Breast epithelium (tissue), 3 donors: ENCODE data around the gene ALPK3.

ENCODE experiments used
- POLR2A ChIP-seq: fragments of 450-650 bp; IDR thresholded peaks from one replicate; pipeline ENCODE4 v1.6.1; 2016; ENCODE audit warnings: antibody characterized with exemption, mild to moderate bottlenecking, moderate library complexity
- TF ChIP-seq, protein P1 (sequence below), 3 donors: fragments of 450-650 bp; IDR thresholded peaks; one replicate each; pipeline ENCODE4 v1.5.1; 2016 to 2017; ENCODE audit warnings: antibody characterized with exemption in 3 of 3, mild to moderate bottlenecking in 3 of 3, moderate library complexity in 3 of 3

DNA sequence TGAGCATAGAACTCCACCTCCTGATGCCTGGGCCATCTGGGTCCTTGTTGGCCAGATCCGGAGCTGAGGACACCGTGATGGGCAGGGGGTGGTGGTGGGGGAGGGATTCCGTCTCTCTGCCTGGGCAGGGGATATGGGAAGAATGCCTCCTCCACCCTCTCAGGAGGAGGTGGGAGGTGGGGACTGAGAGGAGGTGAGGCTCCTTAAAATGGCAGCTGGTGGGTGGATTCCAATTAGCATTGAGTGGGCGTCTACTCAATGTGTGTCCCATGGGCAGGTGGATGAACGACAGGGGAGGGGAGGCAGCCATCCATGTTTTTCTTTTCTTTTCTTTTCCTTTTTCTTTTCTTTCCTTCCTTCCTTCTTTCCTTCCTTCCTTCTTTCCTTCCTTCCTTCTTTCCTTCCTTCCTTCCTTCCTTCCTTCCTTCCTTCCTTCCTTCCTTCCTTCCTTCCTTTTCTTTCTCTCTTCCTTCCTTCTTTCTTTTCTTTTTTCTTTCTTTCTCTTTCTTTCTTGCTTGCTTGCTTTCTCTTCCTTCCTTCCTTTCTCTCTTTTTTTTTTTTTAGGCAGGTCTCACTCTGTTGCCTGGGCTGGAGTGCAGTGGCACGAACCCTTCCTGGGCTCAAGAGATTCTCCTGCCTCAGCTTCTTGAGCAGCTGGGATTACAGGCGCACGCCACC is 72.3 kb downstream of the ALPK3 start:
- TF ChIP-seq, protein P1, sequence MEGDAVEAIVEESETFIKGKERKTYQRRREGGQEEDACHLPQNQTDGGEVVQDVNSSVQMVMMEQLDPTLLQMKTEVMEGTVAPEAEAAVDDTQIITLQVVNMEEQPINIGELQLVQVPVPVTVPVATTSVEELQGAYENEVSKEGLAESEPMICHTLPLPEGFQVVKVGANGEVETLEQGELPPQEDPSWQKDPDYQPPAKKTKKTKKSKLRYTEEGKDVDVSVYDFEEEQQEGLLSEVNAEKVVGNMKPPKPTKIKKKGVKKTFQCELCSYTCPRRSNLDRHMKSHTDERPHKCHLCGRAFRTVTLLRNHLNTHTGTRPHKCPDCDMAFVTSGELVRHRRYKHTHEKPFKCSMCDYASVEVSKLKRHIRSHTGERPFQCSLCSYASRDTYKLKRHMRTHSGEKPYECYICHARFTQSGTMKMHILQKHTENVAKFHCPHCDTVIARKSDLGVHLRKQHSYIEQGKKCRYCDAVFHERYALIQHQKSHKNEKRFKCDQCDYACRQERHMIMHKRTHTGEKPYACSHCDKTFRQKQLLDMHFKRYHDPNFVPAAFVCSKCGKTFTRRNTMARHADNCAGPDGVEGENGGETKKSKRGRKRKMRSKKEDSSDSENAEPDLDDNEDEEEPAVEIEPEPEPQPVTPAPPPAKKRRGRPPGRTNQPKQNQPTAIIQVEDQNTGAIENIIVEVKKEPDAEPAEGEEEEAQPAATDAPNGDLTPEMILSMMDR (IDR thresholded peaks at IDR 0.05), result no peak
- TF ChIP-seq POLR2A, result no peak
